HCT116 (cell line): Measurements from ENCODE around the gene PANK4. TPM values are rescaled to one million over a fixed set of nuclear protein-coding genes. Genes with fewer than 3 reads are reported as not detected.

Source experiments
- ATAC-seq: fragments of 200-7000 bp; cut with Tn5 transposase; 2 replicates; pipeline ENCODE4 v1.9.1; 2020; ENCODE audit warnings: mild to moderate bottlenecking, moderate library complexity
- BruUV-seq: library from RNA; stranded (reverse); fragments of 400-500 nt; replicated peaks from 2 replicates; lab custom pipeline; 2021; lab: Mats Ljungman, UMichigan
- CTCF ChIA-PET: fragments of 300-600 bp; sonication (Branson Sonifier 250); formaldehyde crosslinking; loops from one replicate; lab custom pipeline; 2021; ENCODE audit warnings: antibody characterized with exemption; lab: Charles Lee
- POLR2A ChIA-PET: fragments of 300-600, 350-600 bp; sonication (Branson Sonifier 250); formaldehyde crosslinking; loops from one replicate; lab custom pipeline; 2021; ENCODE audit warnings: antibody characterized with exemption; lab: Charles Lee
- RAD21 ChIA-PET, 2 experiments: fragments of 300-600 bp; sonication (Branson Sonifier 250); formaldehyde crosslinking; loops; one replicate each; lab custom pipeline; 2023; ENCODE audit warnings: low total read pairs in 2 of 2; ENCODE audit not compliant: uncharacterized antibody in 2 of 2, unreplicated experiment in 2 of 2, low non-redundant PET in 1 of 2; lab: Charles Lee
- DNase-seq: peaks from one replicate; pipeline ENCODE4 v3.0.0-alpha.2; 2010; ENCODE audit warnings: low read depth, low spot score
- H2AFZ ChIP-seq: fragments of 200-600 bp; shearing (Covaris generic), sonication (generic); 2 replicates; pipeline ENCODE4 v1.6.1; 2017; ENCODE audit warnings: low read depth, mixed run types, mixed read lengths, antibody characterized with exemption, low read length; ENCODE audit not compliant: poor library complexity, severe bottlenecking
- H3K27ac ChIP-seq: 2 replicates; pipeline ENCODE4 v1.5.1; 2012; ENCODE audit warnings: low read depth, low read length
- H3K27me3 ChIP-seq: fragments of 200-600 bp; sonication (generic); 2 replicates; pipeline ENCODE4 v1.6.1; 2016; ENCODE audit warnings: mixed run types, low read length, mixed read lengths; ENCODE audit not compliant: insufficient read depth
- H3K36me3 ChIP-seq, 2 experiments: fragments of 200-500 bp in 1 of 2; fragments of 200-600 bp in 1 of 2; sonication (Bioruptor generic) in 1 of 2; sonication (generic) in 1 of 2; 2 replicates each; pipeline versions ENCODE4 v1.5.1 to v1.6.1; 2014 to 2016; ENCODE audit warnings: low read length in 2 of 2, inconsistent platforms in 1 of 2, mixed read lengths in 1 of 2, mixed run types in 1 of 2; ENCODE audit not compliant: insufficient read depth in 2 of 2, control insufficient read depth in 1 of 2
- H3K4me1 ChIP-seq, 2 experiments: fragments of 200-600 bp in 1 of 2; sonication (generic) in 1 of 2; 2 replicates each; pipeline versions ENCODE4 v1.5.1 to v1.6.1; 2012 to 2017; ENCODE audit warnings: low read length in 2 of 2, inconsistent platforms in 1 of 2, mild to moderate bottlenecking in 1 of 2, mixed read lengths in 1 of 2, mixed run types in 1 of 2, moderate library complexity in 1 of 2; ENCODE audit not compliant: insufficient read depth in 2 of 2, control insufficient read depth in 1 of 2
- H3K4me2 ChIP-seq: fragments of 200-600 bp; sonication (generic); 2 replicates; pipeline ENCODE4 v1.6.1; 2017; ENCODE audit warnings: mixed run types, low read length, mixed read lengths
- H3K4me3 ChIP-seq, 2 experiments: fragments of 200-600 bp in 1 of 2; sonication (generic) in 1 of 2; replicated peaks in 1 of 2; 2 replicates each; pipeline ENCODE4 v1.5.1; 2011 to 2016; ENCODE audit warnings: low read length in 2 of 2, control low read depth in 1 of 2, low read depth in 1 of 2, mild to moderate bottlenecking in 1 of 2, mixed read lengths in 1 of 2, mixed run types in 1 of 2
- H3K79me2 ChIP-seq: fragments of 200-600 bp; sonication (generic); 2 replicates; pipeline ENCODE4 v1.6.1; 2017; ENCODE audit warnings: mild to moderate bottlenecking, mixed run types, low read length, moderate library complexity, mixed read lengths; ENCODE audit not compliant: insufficient read depth
- H3K9ac ChIP-seq: fragments of 200-600 bp; sonication (generic); 2 replicates; pipeline ENCODE4 v1.6.1; 2016; ENCODE audit warnings: low read length, mixed read lengths
- H3K9me2 ChIP-seq: fragments of 200-600 bp; sonication (generic), shearing (Covaris generic); 2 replicates; pipeline ENCODE4 v1.6.1; 2017; ENCODE audit warnings: mixed run types, mild to moderate bottlenecking, moderate library complexity; ENCODE audit not compliant: insufficient read depth
- H3K9me3 ChIP-seq, 2 experiments: fragments of 200-500 bp in 1 of 2; fragments of 200-600 bp in 1 of 2; sonication (Bioruptor generic) in 1 of 2; sonication (generic) in 1 of 2; 2 replicates each; pipeline ENCODE4 v1.6.1; 2014 to 2017; ENCODE audit warnings: low read length in 2 of 2, mixed read lengths in 2 of 2, inconsistent platforms in 1 of 2, low read depth in 1 of 2, mild to moderate bottlenecking in 1 of 2, mixed run types in 1 of 2, moderate library complexity in 1 of 2; ENCODE audit not compliant: control insufficient read depth in 1 of 2, insufficient read depth in 1 of 2
- H4K20me1 ChIP-seq: fragments of 200-600 bp; sonication (generic), shearing (Covaris generic); 2 replicates; pipeline ENCODE4 v1.6.1; 2017; ENCODE audit warnings: mixed run types, mild to moderate bottlenecking, moderate library complexity; ENCODE audit not compliant: insufficient read depth
- CBX3 ChIP-seq: IDR thresholded peaks from 2 replicates; pipeline ENCODE4 v1.6.1; 2012; ENCODE audit warnings: low read depth
- EGR1 ChIP-seq: IDR thresholded peaks from 2 replicates; pipeline ENCODE4 v1.6.1; 2012; ENCODE audit warnings: low read depth
- ELF1 ChIP-seq: IDR thresholded peaks from 2 replicates; pipeline ENCODE4 v1.6.1; 2012; ENCODE audit warnings: low read depth, borderline replicate concordance
- EZH2 ChIP-seq: fragments of 200-600 bp; sonication (generic); IDR thresholded peaks from 2 replicates; pipeline ENCODE4 v1.6.1; 2017; ENCODE audit warnings: antibody characterized with exemption, mixed run types
- EZH2phosphoT487 ChIP-seq: fragments of 200-600 bp; IDR thresholded peaks from 2 replicates; pipeline ENCODE4 v1.6.1; 2018; ENCODE audit warnings: antibody characterized with exemption, borderline replicate concordance
- JUND ChIP-seq: IDR thresholded peaks from 2 replicates; pipeline ENCODE4 v1.6.1; 2012
- RAD21 ChIP-seq: IDR thresholded peaks from 2 replicates; pipeline ENCODE4 v1.6.1; 2012; ENCODE audit warnings: low read depth, mild to moderate bottlenecking
- TCF7L2 ChIP-seq: IDR thresholded peaks from 2 replicates; pipeline ENCODE4 v1.7.0; 2011; ENCODE audit warnings: borderline replicate concordance, inconsistent platforms; ENCODE audit not compliant: insufficient read depth, insufficient read length; ENCODE audit errors: extremely low read depth
- ZNF274 ChIP-seq: fragments of 200-500 bp; sonication (Bioruptor generic); IDR thresholded peaks from 2 replicates; pipeline ENCODE4 v1.6.1; 2014; ENCODE audit warnings: mild to moderate bottlenecking, low read depth, low read length, inconsistent platforms
- intact Hi-C: fragments of 100-400 bp; cut with micrococcal nuclease; formaldehyde crosslinking; loops from 2 replicates; pipeline ENCODE4 v1.10.0; 2022
- total RNA-seq: library from RNA; stranded (reverse); gene quantifications from one replicate; pipeline ENCODE4 v1.2.1, GENCODE V29; 2021; ENCODE audit not compliant: unreplicated experiment
- TF ChIP-seq, protein P1 (sequence below): IDR thresholded peaks from 2 replicates; pipeline ENCODE4 v1.6.1; 2012
- TF ChIP-seq, protein P2 (sequence below): IDR thresholded peaks from 2 replicates; pipeline ENCODE4 v1.6.1; 2012; ENCODE audit warnings: low read depth
- TF ChIP-seq, protein P3 (sequence below): IDR thresholded peaks from 2 replicates; pipeline ENCODE4 v1.6.1; 2012
- TF ChIP-seq, protein P4 (sequence below): IDR thresholded peaks from 2 replicates; pipeline ENCODE4 v1.6.1; 2011; ENCODE audit warnings: mild to moderate bottlenecking, low read length, moderate library complexity; ENCODE audit not compliant: insufficient replicate concordance; ENCODE audit errors: extremely low read depth

The PANK4 gene
- total RNA-seq, 1 experiment from 2014 or later, result 38.5 TPM

DNA sequence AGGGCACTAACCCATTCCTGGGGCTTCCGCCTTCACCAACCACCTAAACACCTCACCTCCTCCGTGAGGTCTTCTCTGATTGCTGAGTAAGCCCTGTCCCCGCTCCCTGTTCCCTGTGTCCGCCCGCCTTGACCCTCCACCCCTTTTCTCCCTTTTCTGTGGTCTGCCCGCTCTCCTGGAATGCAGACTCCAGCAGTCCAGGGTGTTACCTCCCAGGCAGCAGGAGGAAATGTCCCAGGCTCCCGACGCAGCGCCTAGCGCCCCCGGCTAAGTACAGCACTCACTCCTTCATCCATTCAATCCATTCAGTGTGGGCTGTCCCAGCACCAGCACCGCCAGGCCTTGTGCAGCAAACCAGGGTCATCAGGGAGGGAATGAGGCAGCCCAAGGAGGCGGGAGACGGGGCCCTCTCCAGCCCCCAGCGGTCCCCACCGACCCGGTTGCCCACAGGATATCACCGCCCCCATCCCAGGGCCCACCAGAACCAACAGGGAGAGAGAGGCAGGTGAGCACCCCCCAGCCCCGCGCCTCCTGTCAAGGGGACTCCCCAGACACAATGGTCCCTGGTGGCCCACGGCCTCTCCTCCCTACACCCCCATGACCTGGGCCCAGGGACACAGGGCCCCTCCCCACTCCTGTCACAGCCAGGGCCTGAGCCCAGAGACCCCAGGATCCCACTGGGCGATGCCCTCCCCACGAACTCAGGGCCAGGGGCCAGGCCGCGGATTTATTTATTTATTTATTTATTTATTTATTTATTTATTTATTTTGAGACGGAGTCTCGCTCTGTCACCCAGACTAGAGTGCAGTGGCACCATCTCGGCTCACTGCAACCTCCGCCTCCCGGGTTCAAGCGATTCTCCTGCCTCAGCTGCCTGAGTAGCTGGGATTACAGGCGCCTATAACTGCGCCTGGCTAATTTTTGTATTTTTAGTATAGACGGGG, 40.0 kb upstream of the PANK4 start:
- no peak for DNase-seq
- BruUV-seq, result no TSS peak
- no peak for ATAC-seq

DNA sequence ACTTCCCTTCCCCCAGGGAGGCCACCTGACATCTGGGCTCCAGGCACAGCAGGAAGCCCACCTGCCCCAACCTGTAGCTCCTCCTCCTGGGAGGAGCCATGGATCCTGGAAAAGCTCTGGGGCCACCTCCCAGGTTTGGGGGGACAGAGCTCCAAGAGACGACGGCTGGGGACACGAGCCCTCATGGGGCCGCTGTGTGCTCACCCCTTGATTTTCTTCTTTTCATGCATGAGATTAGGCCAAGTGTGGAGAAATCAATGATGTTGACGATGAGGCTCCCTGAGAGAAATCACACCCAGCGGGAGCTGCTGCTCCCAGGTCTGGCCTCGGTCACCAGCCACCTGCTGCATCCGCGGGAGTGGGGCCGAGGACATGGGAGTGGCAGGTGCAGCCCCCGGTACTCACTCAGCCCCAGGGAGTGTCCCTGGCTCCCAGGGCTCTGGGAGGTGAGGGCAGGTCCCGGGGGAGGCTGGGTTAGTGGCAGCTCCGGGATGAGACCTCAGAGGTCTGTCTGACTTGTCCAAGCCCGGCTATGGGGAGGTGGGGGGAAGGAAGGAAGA, 38.5 kb upstream of the PANK4 start:
- H3K36me3 ChIP-seq, result no peaks in the 10 kb centered on the region
- no peaks in the 10 kb centered on the region for H3K79me2 ChIP-seq
- intact Hi-C loops, result no loop called here
- no TSS peak for BruUV-seq
- no peak overlapping the region for H3K4me3 ChIP-seq
- ChIA-PET CTCF (no interaction called here), POLR2A (no interaction called here), RAD21 (no interaction called here)
- H3K9me3 ChIP-seq, result no peaks in the 10 kb centered on the region
- no peak overlapping the region for H2AFZ ChIP-seq
- no peaks in the 10 kb centered on the region for H3K4me1 ChIP-seq
- ATAC-seq (no peak), DNase-seq (no peak)
- no peaks in the 10 kb centered on the region for H4K20me1 ChIP-seq
- no peak overlapping the region for H3K9ac ChIP-seq
- H3K27ac ChIP-seq, result no peak overlapping the region
- H3K9me2 ChIP-seq, result no peaks in the 10 kb centered on the region
- H3K27me3 ChIP-seq, result no peaks in the 10 kb centered on the region
- H3K4me2 ChIP-seq, result no peak overlapping the region
- no peak for TF ChIP-seq EGR1
- TF ChIP-seq, protein P1, sequence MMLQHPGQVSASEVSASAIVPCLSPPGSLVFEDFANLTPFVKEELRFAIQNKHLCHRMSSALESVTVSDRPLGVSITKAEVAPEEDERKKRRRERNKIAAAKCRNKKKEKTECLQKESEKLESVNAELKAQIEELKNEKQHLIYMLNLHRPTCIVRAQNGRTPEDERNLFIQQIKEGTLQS, result no peak
- no peak for TF ChIP-seq EZH2
- TF ChIP-seq, protein P2, sequence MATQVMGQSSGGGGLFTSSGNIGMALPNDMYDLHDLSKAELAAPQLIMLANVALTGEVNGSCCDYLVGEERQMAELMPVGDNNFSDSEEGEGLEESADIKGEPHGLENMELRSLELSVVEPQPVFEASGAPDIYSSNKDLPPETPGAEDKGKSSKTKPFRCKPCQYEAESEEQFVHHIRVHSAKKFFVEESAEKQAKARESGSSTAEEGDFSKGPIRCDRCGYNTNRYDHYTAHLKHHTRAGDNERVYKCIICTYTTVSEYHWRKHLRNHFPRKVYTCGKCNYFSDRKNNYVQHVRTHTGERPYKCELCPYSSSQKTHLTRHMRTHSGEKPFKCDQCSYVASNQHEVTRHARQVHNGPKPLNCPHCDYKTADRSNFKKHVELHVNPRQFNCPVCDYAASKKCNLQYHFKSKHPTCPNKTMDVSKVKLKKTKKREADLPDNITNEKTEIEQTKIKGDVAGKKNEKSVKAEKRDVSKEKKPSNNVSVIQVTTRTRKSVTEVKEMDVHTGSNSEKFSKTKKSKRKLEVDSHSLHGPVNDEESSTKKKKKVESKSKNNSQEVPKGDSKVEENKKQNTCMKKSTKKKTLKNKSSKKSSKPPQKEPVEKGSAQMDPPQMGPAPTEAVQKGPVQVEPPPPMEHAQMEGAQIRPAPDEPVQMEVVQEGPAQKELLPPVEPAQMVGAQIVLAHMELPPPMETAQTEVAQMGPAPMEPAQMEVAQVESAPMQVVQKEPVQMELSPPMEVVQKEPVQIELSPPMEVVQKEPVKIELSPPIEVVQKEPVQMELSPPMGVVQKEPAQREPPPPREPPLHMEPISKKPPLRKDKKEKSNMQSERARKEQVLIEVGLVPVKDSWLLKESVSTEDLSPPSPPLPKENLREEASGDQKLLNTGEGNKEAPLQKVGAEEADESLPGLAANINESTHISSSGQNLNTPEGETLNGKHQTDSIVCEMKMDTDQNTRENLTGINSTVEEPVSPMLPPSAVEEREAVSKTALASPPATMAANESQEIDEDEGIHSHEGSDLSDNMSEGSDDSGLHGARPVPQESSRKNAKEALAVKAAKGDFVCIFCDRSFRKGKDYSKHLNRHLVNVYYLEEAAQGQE, result no peak
- TF ChIP-seq, protein P3, sequence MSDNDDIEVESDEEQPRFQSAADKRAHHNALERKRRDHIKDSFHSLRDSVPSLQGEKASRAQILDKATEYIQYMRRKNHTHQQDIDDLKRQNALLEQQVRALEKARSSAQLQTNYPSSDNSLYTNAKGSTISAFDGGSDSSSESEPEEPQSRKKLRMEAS, result no peak
- TF ChIP-seq CBX3, result no peak
- no peak for TF ChIP-seq TCF7L2
- no peak for TF ChIP-seq EZH2phosphoT487
- TF ChIP-seq JUND, result no peak
- TF ChIP-seq, protein P4, sequence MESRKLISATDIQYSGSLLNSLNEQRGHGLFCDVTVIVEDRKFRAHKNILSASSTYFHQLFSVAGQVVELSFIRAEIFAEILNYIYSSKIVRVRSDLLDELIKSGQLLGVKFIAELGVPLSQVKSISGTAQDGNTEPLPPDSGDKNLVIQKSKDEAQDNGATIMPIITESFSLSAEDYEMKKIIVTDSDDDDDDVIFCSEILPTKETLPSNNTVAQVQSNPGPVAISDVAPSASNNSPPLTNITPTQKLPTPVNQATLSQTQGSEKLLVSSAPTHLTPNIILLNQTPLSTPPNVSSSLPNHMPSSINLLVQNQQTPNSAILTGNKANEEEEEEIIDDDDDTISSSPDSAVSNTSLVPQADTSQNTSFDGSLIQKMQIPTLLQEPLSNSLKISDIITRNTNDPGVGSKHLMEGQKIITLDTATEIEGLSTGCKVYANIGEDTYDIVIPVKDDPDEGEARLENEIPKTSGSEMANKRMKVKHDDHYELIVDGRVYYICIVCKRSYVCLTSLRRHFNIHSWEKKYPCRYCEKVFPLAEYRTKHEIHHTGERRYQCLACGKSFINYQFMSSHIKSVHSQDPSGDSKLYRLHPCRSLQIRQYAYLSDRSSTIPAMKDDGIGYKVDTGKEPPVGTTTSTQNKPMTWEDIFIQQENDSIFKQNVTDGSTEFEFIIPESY, result no peak
- no peak for TF ChIP-seq RAD21
- TF ChIP-seq ELF1, result no peak

More for the DNA sequence above, 40.0 kb upstream of the PANK4 start:
- ChIA-PET POLR2A (no interaction called here), RAD21 (no interaction called here), CTCF (no interaction called here)
- Histone ChIP-seq H3K9ac (no peak overlapping the region), H3K4me2 (no peak overlapping the region), H3K4me1 (no peaks in the 10 kb centered on the region), H3K27ac (no peak overlapping the region), H3K9me2 (no peaks in the 10 kb centered on the region), H3K27me3 (no peaks in the 10 kb centered on the region), H3K36me3 (no peaks in the 10 kb centered on the region), H4K20me1 (no peaks in the 10 kb centered on the region), H3K9me3 (no peaks in the 10 kb centered on the region), H3K4me3 (no peak overlapping the region), H3K79me2 (no peaks in the 10 kb centered on the region), H2AFZ (no peak overlapping the region)
- TF ChIP-seq ZNF274 (no peak), EGR1 (no peak)
- intact Hi-C loops, result no loop called here
